GM12801 (cell line): Measurements from ENCODE around the gene VTI1A.

ENCODE experiments used
- TF ChIP-seq, protein P1 (sequence below): IDR thresholded peaks from one replicate; pipeline ENCODE4 v1.5.1; 2011; ENCODE audit warnings: control low read depth; ENCODE audit not compliant: insufficient read length; ENCODE audit errors: extremely low read depth

The VTI1A gene

DNA sequence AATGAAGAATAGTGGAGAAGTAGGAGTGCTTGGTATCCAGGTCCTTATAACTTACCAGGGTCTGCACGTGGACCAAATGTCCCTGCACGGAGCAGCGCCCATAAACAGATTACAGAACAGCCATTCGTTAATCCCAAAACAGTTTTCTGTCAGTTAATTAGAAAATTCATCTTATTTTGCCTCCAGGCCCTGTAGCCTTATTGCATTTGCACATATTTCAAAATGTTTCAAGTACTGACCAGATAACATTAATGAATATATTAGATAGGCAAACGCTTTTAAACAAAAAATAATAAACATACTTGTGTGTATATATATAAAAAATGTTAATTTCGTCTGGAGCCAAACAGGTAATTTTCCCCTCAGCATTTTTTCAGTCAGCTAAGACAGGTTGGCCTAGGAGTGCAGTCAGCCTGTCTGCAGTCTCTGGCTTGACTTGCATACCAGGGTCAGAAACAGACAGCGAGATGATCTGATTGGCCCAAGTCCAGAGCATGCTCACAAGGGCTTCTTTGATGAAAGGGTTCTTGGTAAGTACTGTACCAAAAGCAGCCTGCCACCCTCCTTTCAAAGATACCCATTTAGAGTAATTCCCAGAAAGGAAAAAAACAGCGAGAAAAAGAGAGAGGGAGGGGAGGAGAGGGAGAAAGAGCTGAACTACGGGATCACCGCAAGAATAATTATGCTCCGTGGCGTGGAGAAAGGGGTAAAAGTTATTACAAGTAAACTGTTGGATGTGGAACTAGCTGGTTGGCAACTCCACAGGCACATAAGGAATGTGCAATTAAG is 308.6 kb downstream of the VTI1A start:
- TF ChIP-seq, protein P1, sequence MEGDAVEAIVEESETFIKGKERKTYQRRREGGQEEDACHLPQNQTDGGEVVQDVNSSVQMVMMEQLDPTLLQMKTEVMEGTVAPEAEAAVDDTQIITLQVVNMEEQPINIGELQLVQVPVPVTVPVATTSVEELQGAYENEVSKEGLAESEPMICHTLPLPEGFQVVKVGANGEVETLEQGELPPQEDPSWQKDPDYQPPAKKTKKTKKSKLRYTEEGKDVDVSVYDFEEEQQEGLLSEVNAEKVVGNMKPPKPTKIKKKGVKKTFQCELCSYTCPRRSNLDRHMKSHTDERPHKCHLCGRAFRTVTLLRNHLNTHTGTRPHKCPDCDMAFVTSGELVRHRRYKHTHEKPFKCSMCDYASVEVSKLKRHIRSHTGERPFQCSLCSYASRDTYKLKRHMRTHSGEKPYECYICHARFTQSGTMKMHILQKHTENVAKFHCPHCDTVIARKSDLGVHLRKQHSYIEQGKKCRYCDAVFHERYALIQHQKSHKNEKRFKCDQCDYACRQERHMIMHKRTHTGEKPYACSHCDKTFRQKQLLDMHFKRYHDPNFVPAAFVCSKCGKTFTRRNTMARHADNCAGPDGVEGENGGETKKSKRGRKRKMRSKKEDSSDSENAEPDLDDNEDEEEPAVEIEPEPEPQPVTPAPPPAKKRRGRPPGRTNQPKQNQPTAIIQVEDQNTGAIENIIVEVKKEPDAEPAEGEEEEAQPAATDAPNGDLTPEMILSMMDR, result no peak

DNA sequence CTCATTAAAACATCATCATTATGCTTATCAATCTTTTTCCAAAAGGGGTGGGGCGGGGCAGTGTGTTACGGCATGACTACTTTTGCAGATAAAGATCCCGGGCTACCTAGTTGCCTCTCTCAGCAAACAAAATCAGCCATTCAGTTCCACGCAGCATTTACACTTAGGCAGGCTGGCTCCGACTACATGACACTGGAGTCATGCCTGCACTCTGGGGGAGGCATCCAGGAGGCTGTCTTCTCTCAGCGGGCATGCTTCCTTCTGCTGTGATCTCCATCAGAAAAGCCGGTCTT is 309.2 kb downstream of the VTI1A start:
- TF ChIP-seq, protein P1, result no peak

DNA sequence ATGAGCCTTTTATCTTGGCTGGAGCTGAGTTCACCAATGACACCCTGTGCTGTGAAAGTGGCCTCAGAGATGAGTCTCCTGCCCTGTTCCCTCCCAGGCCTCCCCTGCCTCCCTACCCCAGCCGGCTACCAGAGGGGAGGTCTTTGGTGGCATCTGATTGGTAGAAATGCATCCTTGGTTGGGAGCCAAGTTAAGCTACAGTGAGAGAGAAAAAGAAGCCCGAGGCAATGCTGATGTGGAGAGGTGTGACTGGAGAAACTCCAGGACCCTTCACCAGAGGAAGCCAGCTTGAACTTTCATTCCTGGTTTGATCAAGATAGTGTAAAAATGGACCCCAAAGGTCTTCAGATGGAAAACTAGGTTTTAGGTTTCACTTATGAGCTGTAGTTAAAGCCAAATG is 311.9 kb downstream of the VTI1A start:
- TF ChIP-seq, protein P1, result no peak

DNA sequence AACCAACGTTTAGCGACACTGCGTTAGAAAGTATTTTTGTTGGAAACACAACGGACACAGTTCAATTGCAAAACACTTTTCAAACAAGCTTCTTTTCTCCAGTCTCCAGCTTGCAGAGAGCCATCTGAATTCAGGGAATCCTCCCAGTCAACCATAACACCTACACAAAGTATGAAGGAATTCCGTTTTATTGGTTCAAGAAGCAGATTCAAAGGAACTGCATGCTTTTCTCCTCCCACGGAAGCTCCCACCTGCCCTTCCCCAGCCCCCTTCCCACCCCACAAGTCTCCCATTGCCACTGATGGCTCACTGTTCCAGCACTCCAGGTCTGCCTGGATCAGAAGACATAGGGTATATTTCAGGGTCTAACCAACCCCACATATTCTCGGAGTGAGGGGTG is 312.5 kb downstream of the VTI1A start:
- TF ChIP-seq, protein P1, result no peak

DNA sequence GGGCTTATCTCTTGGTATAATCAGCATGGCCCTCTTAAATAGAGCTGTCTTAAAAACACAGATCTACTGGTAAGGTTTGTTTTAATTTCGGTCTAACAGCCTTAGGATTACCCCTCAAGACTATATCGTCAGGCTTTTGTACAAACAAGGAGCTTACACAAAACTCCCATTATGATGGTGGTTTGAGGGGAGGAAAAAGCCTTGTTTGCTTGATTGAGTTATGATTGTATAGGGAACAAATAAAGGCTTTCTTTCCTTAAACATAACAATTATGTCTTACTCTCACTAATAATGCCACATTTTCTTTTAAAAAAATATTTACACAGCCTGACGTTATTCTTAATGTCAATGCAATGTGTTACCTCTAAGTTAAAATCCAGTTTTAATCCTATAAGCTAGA is 314.2 kb downstream of the VTI1A start:
- TF ChIP-seq, protein P1, result no peak

DNA sequence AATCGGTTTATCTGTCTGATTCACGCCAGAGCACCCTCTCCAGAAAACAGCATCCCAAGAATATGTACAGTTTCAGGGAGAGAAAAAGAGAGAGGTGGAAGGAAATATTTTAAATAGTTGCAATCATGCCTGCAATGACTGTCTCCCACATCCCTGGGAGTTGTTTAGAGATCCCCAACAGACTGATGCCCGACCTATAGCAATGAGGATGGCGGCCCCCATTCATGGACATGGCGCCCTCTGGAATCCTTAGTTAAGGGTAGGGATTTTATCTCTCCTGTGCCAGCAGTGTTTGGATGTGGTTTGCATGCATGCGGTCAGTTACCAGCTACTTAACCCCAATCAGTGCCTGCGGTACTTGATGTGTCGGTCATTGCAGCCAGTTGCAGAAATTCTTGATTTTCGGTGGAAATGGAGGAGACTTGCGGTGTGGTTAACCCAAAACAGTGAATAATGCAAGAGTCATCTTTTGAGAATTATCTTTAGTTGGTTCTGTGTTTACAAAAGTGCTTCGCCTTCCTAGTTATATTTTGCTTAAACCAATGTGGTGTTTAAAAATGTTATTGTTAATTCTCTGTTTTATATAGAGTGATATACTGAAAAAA is 317.0 kb downstream of the VTI1A start:
- TF ChIP-seq, protein P1, result no peak

DNA sequence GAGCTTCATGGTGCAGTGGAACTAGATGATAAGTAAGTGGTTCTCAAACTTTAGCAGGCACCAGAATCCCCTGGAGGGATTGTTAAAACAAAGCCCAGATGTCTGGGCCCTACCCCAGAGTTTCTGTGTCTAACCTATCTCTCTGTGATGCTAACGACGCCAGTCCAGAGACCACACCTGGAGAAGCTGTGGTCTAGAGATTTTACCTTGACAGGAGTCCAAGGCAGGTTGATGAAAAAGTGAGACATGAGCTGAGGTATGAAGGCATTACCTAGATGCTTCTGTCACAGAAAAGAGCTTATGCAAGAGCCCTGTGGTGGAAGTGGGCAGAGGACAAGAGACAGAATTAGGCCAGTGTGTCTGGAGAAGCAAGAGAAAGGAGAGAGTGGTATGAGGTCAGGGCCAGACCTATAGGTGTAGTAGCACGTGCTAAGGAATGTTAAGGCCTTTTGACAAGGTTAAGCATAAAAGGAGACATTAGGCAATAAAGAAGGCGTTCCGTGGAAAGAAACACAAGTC is 318.8 kb downstream of the VTI1A start:
- TF ChIP-seq, protein P1, result no peak
